OCI-M2 (cell line): ENCODE data around the gene SLC6A3.

Experiments
- DNase-seq: peaks from one replicate; lab custom pipeline; 2025; ENCODE audit not compliant: unreplicated experiment; lab: John Stamatoyannopoulos, UW

SLC6A3 gene

DNA sequence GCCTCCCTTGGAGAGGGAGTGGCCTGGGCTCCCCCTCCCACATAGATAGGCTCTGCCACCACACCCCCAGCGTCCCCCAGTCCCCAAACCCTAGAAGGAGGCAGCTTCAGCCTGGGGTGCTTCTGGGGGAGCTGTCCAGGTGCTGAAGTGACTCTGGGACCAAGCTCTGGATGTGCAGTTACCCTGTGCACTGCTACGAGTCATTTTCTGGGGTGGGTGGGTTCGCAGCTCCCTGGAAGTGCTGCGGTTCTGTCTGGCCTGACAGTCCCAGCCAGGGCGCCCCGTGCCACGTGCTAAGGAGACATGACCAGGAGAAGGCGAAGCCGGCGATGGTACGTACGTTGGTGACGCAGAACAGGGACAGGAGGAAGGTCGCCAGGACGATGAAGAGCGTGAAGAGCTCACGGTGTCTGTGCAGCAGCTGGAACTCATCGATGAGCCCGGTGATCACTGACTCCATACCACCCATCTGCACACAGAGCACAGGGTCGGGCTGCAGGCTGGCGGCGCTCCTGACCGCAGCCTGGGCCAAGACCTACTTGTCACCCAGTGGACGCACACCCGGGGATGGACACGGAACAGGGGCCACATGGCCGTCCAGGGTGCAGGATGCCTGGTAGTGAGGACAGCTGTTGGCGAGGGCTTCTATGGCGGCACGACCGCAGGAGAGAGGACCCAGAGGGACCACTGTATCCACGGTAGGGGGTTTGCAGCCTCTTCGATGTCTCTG, 35.7 kb downstream of the SLC6A3 start:
- DNase-seq = no peak

- no peak for DNase-seq
These were observed 38.3 kb downstream of the SLC6A3 start for GRCh38 chr5:1406681-1407640.

DNA sequence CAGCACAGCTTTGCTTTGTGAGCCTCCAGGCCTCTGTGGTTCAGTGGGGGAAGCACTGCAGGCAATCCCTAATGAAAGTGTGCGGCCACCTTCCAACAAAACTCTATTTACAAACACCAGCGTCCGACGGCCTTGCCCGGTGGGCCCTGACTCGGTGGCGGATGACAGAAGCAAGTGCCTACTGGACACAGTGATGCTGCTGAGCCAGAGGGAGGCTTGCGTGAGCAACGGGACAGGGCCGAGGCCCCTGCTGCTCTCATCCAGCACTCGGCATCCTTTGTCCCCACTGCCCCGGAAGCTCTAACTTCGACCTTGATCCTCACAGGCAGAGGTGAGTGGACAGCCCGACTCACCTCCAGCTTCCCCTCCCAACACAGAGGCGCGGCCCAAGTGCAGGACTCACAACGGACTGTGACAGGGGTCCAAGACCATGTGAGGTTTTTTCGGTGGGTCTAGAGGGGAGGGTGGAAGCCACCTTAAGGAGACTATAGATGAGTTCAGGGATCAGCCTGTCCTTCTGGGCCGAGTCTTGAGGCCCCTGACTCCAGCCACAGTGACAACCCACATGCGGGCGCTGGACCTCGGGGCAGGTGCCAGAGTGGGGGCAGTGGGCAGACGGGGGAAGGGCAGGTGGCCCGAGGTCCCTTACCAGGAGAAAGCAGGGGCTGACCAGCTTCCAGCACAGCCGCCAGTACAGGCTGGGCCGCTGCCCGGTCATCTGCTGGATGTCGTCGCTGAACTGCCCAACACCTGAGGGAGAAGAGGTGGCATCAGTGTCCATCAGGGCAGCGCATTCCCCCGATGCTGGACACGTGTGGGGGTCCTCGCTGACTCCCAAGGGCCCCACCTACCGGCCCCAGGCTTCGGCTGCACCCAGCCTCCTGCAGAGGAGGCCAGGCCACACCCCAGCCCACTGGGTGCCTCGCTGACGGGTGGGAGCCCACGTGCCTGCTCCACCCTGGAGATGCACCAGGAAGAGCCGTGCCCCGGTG, 39.4 kb downstream of the SLC6A3 start:
- DNase-seq = no peak

DNA sequence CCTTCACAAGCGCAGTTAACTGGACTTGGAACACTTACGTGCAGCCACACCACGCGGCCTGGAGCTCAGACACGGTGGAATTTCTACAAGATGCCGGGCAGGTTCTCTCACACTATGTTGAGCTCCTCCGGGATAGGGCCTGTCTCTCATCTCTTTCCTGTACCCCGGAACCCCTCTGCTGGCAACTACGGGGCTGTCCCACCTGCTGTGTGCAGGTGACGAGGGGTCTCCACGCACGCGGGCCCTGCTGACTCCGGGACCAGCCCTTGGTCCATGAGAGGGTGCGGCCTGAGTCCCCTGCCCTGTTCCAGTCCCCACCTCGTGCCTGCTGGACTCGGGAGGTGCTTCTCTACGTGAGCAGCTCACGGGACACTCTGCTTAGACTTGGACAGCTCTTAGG, 40.1 kb downstream of the SLC6A3 start:
- no peak for DNase-seq

GRCh38 chr5:1404062-1404461, 41.2 kb downstream of the SLC6A3 start:
- DNase-seq = no peak

DNA sequence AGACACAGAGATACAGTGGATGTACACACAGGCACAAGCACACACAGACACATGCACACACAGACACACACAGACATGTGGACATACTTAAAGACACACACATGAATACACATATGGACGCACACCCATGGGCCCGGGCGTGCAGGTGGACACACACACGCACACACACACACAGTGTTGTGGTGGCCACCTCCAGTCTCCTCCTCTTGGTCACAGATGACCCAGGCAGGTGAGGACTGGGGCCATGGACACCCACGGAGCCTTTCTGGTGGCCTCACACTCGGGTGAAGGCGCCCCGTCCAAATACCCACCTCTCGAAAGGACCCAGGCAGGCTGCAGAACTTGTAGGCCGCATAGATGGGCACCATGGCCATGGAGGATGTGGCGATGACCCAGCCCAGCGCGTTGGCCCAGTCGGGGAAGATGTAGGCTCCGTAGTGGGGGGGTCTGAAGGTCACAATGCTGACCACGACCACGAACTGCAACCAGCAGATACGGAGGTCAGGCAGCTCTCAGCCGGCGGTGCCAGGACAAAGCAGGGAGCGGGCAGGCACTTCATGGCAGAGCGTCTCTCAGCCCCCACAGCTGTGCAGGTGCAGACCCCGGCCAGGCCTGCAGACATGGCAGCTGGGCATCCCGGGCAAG, 42.5 kb downstream of the SLC6A3 start:
- no peak for DNase-seq

DNA sequence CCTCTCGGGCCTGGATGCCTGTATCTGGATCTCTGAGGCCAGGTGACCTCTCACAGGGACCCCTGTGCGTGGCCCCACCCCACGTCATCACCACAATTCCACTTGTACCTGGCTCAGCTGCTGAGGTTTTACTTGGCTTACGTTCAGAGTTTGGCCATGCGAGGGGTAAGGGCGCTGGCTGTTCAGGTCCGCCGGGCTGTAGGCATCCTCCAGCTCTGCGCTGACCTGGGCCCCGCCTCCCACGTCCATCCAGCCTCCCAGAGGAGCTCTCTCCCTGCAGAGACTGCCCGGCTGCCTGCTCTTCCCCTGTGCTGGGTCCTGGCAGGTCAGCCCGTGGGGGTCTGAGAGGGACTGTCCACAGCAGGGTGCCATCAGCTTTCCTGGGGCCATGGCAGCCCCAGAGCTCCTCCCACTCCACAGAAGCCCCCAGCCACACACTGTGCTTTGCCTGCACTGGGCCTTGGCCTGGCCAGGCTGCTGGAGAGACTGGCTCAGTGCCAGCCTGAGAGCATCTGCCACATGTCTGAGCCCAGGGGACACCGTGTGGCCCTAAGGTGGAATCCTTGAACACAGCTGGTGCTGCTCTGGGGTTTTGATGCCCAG, 43.6 kb downstream of the SLC6A3 start:
- no peak for DNase-seq

GRCh38 chr5:1400936-1401335, 44.3 kb downstream of the SLC6A3 start:
- no peak for DNase-seq

- no peak for DNase-seq
These were observed 44.9 kb downstream of the SLC6A3 start for GRCh38 chr5:1400211-1400855.

- DNase-seq = no peak
These were observed 45.5 kb downstream of the SLC6A3 start for GRCh38 chr5:1399737-1400136.

DNA sequence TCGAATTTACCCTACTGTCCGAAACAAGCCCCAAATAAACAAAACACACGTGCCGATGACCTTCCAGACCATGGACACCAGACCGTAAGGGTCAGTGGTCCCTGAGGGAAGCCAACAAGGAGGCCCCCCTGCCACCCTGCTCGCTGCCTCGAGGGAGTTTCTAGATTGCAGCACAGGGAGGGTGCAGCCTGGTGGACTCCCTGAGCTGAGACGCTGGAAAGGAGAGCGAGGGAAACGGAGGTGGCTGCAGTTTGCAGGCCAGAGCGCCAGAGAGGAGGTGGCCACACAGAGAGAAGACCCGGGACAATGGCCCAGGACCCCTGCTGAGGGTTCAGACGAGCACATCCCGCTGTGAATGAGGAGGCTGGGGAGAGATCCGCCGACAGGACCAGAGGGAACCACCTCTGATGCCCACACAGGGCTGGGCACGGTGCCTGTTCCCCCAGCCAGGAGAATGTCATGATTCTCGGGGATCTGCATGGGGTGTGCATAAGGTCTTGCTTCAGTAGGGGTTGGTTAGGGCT, 48.9 kb downstream of the SLC6A3 start:
- DNase-seq = no peak

DNA sequence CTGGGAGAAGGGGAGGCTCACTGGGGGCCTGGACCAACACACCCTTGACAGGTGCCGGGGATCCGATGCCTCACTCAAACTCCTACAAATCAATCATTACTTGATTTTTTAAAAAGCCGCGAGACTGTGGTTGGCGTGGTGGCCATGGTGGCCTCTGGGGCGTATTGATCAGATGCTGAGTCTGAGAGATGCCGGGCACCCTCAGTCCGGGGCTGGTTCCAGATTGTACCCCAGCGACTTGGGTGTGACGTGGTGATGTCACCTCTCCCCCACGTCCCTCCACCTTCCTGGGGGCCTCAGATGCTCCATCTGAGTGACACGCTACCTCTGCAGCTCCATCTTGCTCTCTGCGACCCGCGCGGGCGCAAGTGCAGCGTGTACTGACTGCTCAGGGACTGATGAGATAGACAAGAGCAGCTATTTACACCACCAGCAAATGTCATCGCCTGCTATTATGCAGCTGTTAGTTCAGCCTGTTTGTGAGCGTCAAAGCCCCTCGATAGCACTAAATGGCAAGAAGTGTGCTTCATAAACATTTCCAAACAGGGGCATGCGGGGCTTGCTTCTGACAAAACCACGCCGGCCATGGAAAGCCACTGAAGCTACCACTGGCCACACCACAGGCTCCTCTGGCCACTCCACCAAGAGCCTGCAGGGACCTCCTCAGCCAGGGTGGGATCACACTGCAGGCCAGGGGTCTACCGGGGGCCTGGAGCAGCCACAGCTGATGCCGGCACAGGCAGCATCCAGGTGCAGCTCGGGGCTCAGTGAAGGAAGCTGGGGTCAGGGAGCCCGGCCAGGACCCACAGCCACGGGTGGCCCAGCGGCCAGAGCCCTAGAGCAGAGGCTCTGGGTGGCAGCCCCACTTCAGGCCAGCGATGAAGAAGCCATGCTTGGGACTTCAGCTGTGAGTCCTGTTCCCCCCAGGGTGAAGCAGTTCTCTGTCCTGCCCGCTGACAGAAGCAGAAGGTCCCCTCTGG, 50.1 kb downstream of the SLC6A3 start:
- DNase-seq = no peak

- DNase-seq = no peak
These were observed 51.4 kb downstream of the SLC6A3 start for GRCh38 chr5:1393571-1394501.

GRCh38 chr5:1392801-1393565, 52.3 kb downstream of the SLC6A3 start:
- DNase-seq = no peak

DNA sequence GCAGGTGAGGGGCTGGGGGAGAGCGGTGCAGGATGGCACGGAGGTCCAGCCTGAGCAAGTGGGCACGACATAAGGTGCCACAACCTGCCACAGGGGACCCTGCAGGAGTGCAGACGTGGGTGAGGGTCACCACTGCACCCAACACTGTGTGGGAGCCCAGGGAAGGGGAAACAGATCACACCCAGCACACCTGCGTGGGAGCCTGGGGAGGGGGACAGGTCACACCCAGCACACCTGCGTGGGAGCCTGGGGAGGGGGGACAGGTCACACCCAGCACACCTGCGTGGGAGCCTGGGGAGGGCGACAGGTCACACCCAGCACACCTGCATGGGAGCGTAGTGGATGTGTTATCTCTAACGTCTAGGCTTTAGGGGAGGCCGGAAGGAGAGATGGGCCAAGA, 53.0 kb downstream of the SLC6A3 start:
- no peak for DNase-seq

DNA sequence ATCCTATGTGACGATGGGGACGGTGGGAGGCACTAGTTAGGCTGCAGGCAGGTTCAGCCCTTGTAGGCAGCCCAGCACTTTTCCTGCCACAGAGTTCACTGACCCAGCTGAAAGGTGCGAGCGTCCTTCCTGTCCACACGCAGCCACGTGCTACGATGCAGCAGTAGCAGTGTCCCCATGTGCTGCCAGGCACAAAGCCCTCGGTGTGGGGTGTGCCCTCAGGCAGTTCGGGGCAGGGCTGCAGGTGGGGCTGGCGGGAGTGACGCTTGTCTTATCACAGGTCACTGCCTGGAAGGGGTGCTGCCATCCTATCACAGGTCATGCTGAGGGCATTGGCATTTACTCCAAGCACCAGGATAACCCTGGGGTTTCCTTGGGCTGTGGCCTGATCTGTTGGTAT, 53.5 kb downstream of the SLC6A3 start:
- no peak for DNase-seq
